Astrocyte (in vitro differentiated cells and primary cell): ENCODE measurements around the gene GMNN.

Experiments
- EZH2 ChIP-seq: IDR thresholded peaks from 2 replicates; pipeline ENCODE4 v1.6.1; 2012; ENCODE audit warnings: mild to moderate bottlenecking, low read length, inconsistent platforms; ENCODE audit not compliant: insufficient read depth
- TF ChIP-seq, protein P1 (sequence below): IDR thresholded peaks from 2 replicates; pipeline ENCODE4 v1.5.1; 2011; ENCODE audit warnings: low read depth, mild to moderate bottlenecking, inconsistent platforms, low read length, moderate library complexity; ENCODE audit not compliant: insufficient read depth

DNA sequence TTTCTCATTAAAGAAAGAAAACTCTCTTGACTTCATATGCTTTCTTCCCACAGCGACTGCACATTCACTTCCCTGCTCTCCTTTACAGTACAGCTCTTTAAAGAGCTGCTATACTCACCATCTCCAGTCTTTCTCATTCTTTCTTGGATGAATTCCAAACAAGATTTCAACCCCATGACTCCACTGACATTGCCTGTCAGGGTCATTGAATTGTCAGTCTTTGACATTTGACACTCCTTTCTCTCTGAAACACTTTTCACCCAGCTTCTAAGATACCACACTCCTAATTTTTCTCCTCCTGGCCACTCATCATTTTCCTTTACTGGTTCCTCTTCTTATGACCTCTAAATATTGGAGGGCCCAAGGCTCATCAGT lies 24.8 kb downstream of the GMNN start:
- TF ChIP-seq, protein P1, sequence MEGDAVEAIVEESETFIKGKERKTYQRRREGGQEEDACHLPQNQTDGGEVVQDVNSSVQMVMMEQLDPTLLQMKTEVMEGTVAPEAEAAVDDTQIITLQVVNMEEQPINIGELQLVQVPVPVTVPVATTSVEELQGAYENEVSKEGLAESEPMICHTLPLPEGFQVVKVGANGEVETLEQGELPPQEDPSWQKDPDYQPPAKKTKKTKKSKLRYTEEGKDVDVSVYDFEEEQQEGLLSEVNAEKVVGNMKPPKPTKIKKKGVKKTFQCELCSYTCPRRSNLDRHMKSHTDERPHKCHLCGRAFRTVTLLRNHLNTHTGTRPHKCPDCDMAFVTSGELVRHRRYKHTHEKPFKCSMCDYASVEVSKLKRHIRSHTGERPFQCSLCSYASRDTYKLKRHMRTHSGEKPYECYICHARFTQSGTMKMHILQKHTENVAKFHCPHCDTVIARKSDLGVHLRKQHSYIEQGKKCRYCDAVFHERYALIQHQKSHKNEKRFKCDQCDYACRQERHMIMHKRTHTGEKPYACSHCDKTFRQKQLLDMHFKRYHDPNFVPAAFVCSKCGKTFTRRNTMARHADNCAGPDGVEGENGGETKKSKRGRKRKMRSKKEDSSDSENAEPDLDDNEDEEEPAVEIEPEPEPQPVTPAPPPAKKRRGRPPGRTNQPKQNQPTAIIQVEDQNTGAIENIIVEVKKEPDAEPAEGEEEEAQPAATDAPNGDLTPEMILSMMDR, result no peak
- no peak for TF ChIP-seq EZH2
